Anterior cingulate cortex (tissue), 58 donors: ENCODE measurements around the gene APBB1.

Experiments
- DNase-seq, 58 donors: peaks; one replicate each; lab custom pipeline; 2025; lab: John Stamatoyannopoulos, UW

APBB1 gene

DNA sequence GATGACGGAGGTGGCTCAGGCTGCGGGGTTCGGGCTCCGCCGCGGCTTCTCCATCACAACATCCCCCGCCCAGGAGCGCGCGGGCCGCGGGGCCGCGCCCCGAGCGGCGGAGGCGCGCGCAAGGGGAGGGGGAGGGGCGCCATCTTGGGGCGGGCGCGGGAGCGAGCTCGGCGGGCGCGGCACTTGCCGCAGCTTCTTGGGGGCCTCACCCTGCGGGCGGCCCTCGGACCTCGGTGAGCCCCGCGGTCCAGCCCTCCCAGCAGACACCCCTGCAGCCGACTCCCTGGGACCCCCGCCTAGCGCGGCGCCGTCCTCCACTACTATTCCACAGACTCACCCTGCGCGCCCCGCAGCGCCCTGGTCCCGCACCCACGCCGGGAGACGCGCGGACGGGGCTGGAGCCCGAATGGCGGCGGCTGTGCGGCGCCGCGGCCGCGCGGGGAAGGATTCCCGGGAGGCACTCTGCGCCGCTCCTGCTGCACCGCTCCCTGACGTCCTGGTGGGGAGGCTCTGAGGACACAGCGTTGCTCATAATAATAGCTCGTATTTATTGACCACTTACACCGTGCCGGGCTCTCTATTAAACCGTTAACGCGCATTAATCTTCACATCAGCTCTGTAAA, at the start of gene APBB1:
Gene APBB1 (minus strand): TSS at position 86 of the 623 bp plus-strand sequence. CDS start 7,747 bp downstream, outside the sequence.
- DNase-seq = peak in 55 of 58 donors; percentile 44 to 87 (median 72)

DNA sequence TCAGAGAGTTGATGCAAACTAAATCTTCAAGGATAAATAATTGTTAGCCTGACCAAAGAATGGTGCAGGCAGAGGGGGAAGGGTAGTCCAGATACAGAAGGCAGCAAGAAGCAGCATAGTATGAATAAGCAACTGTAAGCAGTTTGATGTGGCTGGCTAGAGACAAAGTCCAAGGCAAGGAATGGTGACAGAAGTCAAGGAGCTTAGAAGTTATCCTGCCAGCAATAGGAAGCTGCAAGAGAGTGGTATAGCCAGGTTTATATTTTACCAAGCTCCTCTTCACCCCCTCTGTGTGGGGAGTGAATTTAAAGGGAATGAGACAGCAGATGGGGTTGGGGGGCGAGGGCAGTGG, 40.2 kb upstream of the APBB1 start:
- no peak for DNase-seq

DNA sequence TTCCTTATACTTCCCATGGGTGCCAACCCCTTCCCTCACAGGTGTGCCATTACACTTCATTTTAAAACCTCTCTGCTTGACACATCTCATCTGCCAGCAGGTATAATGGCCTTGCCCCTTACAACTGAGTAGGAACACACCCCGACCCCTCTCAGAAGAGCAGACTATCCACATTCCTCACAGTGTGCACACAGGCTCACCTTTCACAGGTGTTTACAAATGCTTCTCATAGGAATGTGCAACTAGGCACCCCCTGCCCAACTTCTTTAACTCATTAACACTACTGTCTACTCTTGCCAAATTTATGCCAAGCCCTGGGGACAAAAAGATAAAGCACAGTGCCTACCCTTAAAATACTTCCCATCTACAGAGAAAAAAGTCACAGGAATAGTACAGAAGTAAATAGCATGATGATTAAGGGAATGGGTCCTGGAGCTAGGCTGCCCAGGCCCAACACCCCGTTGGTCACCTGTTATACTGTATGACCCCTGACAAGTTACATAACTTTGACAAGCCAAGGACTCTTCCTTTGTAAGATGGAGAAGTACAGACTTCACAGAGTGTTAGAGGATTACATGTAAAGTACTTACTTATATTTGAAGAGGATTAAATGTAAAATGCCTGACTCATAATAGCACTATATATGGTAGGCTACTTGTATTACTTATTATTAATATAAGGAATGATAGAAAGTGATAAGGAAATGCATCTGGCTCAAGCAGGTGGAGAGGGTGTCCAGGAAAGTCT, 39.6 kb upstream of the APBB1 start:
- no peak for DNase-seq

DNA sequence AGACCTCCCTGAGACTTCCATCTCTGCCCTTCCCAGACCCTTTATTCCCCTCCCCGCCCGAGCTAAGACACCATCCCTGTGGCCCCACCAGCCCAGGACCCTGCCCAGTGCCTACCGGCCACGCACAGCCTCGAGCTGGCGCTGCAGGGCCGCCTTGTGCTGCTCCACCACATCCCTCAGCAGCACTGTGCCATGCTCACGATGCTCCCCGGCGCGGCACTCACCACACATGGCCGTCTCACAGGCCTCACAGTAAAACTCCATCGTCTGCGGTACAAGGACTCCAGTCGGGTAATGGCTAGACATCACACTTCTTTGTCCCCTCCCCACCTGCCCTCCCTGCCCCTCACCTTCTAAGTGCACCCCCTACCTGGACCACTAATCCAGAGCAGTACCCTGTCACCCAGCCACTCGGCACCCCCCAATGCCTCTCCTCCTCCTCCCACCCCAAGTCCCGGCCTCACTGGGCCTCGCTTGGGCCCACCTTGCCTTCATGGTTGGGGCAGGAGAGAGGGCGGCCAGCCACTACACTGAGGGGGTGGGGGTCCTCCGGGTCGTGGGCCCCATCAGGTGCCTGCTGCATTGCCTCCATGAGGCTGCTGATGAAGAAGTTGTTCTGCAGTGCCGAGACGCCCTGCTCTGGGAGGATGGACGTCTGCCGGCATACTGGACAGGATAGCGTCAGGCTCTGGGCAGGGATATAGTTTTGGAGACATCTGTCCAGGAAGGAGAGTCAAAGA, 38.9 kb upstream of the APBB1 start:
- DNase-seq = no peak

DNA sequence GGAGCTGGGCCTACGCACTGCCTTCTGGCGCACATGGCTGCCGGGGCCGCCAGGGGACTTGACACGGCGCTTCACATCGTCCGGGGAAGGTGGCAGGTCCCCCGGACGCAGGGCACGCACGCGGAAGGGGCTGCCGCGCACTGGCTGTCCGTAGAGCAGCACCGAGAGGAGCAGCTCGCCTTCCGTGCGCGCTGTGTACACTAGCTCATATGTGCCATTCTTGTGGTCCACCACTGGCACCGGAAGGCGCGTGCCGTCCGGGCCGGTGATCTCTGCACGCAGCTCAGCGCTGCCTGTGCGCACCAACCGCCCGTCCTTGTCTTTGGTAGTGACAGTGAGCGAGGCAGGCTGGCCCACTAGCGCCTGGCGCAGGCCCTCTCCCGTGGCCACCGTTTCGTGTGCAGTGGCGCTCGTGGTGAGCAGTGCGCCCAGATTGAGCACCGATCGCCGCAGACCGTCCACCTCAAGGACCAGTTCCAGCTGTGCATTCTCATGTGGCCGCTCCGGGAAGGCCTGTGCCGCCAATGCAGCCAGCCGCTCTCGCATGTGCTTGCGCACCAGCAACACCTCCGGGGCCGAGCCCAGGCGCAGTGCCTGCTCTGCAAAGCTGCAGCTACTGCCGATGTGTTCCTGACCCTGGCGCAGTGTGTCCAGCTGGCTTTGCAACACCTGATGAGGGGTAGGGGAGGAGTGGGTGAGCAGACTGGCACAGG, 37.6 kb upstream of the APBB1 start:
- no peak for DNase-seq

DNA sequence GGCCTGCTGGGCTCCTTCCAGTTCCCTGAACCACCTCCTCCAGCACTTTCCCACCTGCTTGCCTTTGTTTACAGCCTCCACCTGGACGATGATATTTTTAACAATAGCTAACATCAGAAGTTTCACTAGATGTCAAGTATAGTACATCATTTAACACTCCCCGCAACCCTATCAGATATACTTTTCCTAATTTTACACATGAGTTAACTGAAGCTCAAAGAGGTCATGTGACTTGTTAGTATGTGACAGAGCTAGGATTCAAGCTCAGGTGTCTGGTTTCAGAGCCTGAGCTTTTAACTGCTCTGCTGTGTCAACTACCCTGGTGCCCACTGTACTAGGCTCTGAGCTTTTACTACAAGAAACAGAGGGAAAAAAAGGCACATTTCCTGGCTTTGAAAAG, 36.2 kb upstream of the APBB1 start:
- DNase-seq = no peak

DNA sequence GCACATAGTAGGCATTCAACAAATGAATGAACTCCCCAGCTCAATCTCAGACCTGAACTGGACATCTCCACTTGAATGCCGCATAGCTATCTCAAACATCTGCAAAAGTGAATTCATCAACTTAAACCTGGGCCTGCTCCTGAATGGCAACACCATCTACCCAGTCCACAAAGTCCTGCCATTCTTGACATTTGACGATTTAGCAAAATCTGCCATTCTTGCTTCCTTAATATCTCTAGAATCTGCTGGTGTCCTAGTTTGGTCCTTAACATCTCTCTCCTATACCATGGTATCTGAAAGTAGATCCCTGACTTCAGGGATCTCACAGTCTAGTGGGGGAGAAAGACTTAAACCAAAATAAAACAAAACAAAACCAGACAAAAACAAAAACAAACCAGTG, 34.3 kb upstream of the APBB1 start:
- DNase-seq = no peak

DNA sequence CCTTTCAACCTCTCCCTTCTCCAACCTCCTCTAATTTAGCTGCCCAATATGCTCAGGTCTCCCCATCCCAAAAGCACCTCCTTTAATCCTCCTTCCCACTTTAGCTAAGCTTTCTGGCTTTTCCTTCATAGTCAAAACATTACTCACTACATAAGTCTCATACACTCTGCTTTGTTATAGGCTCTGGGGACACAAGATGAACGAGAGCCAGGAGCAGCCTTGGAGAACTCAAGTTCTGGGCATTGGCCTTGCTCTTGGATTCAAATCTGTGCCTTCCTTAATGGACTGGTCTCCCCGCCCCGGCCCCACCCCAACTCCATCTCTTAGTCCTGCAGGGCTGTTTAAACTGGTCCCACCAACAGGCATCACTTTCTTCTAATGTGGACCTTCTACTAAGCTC, 33.3 kb upstream of the APBB1 start:
- no peak for DNase-seq

DNA sequence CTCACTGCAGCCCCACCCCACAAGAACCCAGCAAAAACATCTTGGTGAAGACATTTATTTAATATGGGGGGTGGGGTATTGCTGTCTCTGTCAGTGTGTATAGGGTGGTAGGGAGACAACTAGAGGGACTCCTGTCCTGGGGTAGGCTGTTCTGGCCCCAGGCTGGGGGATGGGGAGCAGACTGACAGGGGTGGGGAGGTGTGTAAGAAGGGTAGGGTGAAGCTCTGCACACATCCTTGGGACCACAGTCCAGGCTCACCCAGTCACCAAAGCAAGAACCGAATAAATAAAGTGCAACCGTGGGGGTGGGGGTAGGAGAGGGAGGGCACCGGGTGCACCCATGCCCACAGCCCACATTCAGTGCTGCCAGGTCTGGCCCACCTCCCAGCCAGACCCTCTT, 29.7 kb upstream of the APBB1 start:
- DNase-seq = no peak

DNA sequence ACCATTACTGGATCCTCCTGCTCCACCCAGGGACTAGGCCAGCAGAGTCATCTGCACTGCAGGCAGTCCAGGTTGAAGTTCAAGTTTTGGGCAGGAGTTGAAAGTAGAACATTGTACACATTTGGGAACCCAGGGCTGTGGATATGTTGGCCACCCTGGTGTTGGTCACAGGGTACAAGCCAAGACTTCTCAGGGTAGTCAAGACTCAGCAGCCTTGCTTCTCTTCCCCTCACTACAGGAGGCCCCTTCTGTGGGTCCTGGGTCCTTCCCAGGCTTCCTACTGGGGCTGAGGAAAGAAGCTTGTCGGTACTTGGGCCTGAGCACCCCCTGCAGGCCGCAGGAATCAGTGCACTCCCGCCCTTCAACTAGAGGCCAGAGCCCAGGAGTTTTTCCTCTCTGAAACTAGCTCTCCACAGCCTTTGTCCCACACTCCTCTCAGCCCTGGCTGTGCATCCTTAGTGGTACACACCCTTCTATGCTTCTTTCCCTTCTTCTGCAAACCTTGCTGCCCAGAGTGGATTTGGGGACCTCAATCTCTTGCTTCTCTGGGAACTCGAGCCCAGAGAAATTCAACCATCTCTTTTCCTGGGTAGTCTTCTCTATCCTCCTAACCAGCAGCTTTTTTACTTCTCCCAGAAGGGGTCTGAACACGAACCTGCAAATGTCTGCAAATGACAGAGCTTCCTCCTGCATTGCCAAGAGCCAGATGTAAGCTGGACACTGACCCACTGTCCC, 24.5 kb upstream of the APBB1 start:
- DNase-seq = peak in 54 of 58 donors; percentile 2 to 74 (median 38)

DNA sequence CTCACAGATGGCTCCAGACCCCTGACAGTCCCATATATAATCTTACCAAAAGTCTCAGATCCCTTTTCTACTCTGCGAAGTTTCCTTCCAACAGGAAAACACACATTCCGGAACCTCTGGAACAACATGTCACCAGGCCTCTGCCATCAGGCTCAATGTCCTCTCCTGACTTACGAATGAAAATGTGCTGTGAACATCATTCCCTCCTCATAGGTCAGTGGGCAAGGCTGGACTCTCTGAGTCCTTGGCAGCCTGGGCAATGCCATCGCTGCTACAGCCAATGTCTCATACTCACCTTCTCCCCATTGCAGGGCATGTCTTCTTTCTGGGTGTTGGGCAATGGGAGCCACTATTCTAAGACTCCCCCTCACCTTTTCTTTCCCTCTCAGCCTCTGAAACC, 23.5 kb upstream of the APBB1 start:
- no peak for DNase-seq

DNA sequence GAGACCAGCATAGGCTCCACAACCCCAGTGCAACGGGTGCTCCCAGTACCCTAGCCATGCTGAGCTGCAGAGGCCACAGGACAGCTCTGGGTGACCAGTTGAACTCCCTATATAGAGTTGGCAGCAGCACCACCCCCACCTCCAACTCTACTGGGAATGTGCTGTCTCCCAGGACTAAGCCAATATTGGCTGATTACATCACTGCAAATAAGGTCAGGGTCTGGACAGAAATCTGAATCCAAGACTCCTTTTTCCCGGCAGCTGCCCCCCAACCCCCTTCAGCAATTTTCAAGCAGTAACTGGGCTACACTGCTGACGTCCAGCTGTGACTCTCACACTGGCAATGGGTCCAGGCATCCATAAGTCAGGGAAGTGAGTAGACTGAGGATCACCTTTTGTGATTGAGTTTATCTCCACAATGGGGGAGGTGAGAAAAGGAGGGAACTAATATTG, 22.0 kb upstream of the APBB1 start, which contains the start of gene HPX:
Gene HPX (minus strand): TSS at position 82 of the 453 bp plus-strand sequence. CDS start 24 bp downstream, at position 58.
- no peak for DNase-seq

DNA sequence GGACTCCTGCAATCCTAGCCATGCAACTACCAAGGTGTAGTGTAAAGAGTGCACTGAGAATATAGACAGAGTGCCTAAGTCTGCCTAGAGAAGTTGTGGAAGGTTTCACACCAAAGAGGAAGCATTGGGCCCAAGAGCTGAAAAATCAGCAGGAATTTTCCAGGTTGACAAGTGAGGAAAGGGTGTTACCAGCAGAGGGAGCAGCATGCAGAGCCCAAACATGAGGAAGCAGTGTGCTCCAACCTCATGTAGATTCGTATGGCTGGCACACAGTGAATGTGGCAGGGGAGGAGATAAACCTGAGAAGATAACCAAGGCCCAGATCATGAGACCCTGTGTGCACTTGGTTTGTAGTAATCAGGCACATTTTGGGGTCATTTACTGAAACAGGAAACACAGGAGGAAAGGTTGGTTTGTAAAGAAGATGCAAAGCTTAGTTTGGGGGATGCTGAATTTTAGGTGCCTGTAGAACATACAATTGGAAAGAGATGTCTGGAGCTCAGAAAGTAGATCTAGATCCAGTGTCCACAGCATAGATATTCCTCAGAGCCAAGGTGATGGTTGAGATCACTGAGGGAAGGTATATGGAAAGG, 20.2 kb upstream of the APBB1 start:
- peak in 46 of 58 donors; percentile 3 to 70 (median 25) for DNase-seq

DNA sequence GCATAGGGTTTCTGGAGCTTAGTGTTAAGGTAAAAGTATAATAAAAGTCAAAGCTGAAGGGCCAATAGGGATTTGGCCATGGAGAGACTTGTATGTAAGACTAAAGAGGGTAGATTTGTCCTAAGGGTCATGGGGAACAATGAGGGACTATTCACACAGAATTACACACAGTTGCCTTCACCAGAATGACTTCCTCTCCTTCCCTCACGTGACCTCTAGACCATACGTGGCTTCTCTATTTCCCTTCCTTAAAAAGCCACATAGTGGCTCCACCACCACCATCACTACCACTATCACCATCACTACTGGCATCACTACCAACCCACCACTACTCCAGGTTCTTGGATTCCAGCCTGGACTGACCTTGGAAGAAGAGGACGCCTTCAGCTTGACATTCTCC, 19.1 kb upstream of the APBB1 start:
- DNase-seq = no peak

DNA sequence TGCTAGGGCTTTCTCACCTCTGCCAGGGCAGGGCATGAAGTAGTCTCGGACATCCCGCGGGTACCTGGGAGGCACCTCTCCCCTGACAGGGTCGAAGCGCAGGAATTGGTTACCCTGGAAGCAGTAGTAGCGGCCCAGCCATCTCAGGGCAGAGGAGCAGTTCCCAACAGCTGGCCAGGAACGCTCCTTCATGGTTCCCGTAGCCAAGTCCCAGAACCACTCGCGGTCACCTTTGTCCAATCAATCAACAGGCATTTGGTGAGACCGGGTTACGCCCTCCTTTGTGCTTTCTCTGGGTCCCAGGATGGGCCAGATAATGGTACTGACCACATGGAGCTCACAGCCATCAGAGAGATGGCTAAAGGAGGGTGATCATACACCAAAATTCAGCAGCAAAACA, 18.5 kb upstream of the APBB1 start:
- no peak for DNase-seq

DNA sequence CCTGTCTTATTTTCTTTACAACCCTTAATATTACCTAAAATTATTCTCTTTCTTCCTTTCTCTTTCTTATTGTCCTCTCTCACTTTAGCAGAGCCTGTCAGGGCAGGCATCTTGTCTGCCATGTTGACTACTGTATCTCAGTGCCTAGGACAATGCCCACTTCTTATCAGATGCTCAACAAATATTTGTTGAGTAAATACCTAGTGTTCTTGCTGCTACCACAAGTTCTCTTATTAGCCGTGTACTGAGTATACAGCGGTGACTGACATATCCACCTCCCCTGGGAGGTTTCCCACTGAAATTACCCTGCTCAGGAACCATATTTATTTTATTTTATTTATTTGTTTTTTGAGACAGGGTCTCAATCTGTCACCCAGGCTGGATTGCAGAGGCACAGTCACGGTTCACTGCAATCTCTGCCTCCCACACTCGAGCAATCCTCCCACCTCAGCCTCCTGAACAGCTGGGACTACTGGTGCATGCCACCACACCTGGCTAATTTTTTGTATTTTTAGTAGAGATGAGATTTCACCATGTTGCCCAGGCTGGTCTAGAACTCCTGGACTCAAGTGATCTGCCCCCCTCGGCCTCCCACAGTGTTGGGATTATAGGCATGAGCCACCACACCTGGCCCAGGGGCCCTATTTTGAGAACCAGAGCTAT, 15.2 kb upstream of the APBB1 start:
- no peak for DNase-seq

DNA sequence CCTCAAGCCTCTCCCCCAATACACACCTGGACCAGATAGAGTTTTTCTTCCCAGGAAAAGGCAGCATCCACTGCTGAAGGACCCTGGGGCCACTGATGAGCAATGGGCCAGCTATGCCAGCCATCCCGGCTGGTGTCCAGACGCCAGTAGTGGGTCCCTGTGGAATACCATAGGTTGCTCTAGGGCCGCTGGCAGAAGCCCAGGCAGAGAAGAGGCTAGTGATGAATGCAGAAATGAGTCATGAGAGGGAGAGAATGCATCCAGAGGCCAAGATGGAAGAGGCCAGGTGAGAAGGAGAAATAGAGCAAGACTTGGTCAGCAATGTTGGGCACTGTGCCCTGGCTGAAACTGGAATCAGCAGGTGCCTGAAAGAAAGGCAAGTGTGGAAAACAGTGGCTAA, 13.0 kb upstream of the APBB1 start:
- DNase-seq = no peak

DNA sequence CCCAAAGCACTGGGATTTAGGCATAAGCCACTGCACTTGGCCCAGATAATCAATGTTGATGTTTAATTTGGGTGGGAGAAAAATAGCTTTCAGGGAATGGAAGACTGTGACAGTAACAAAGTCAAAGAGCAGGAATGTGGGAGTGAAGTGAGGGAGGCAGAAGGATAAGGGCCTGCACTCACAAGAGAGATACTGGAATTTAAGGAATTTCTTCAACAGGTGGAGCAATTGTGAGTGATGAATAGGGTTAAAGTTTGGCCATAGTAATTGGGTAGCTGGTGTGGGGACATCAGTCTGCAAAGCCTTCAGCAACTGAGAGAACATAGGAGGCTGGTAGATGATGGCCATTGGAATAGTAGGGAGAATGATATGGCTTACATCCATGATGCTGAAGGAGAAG, 8.6 kb upstream of the APBB1 start:
- no peak for DNase-seq

DNA sequence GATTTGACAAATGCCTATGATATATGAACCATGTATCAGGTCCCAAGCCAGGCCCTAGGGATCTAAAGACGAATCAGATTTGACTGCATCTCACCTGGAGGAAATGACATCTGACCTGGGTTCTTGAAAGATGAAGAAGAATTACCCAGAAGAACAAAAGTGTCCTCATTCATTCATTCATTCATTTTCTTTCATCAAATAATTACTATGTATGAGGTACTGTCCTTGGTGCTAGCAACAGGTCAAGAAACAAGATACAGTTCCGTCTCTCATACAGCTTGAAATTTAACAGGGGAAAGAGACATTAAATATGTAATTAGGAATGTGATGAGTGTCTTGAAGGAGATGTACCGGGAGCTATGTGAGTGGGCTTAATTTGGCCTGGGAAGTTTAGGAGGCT, 1.8 kb upstream of the APBB1 start:
- DNase-seq = no peak
